Fibroblast of peridontal ligament (primary cell): ENCODE measurements around the gene ARHGAP22.

ENCODE experiments used
- DNase-seq: peaks from one replicate; pipeline ENCODE4 v3.0.0-alpha.2; 2010; ENCODE audit errors: extremely low read depth

Gene ARHGAP22

GRCh38 chr10:48477616-48478015 is 127.3 kb downstream of the ARHGAP22 start:
- DNase-seq: no peak

GRCh38 chr10:48477141-48477540 is 127.7 kb downstream of the ARHGAP22 start:
- no peak for DNase-seq

GRCh38 chr10:48476279-48476982 is 128.4 kb downstream of the ARHGAP22 start:
- no peak for DNase-seq

GRCh38 chr10:48475943-48476278 is 129.0 kb downstream of the ARHGAP22 start:
- DNase-seq: no peak

GRCh38 chr10:48474765-48475365 is 130.0 kb downstream of the ARHGAP22 start:
- DNase-seq: no peak

- DNase-seq: no peak
These were observed 131.2 kb downstream of the ARHGAP22 start for GRCh38 chr10:48473704-48474103.

GRCh38 chr10:48472501-48473069 is 132.3 kb downstream of the ARHGAP22 start:
- DNase-seq: no peak

- no peak for DNase-seq
These were observed 133.7 kb downstream of the ARHGAP22 start for GRCh38 chr10:48470893-48471805.

- DNase-seq: no peak
These were observed 134.6 kb downstream of the ARHGAP22 start for GRCh38 chr10:48470115-48470892.

- no peak for DNase-seq
These were observed 135.3 kb downstream of the ARHGAP22 start for GRCh38 chr10:48469516-48470020.

GRCh38 chr10:48468866-48469511 is 135.9 kb downstream of the ARHGAP22 start:
- no peak for DNase-seq

- no peak for DNase-seq
These were observed 136.6 kb downstream of the ARHGAP22 start for GRCh38 chr10:48468130-48468790.

GRCh38 chr10:48467669-48468068 is 137.2 kb downstream of the ARHGAP22 start:
- no peak for DNase-seq

GRCh38 chr10:48466611-48467240 is 138.1 kb downstream of the ARHGAP22 start:
- DNase-seq: no peak

- no peak for DNase-seq
These were observed 138.9 kb downstream of the ARHGAP22 start for GRCh38 chr10:48465860-48466521.

- DNase-seq: no peak
These were observed 139.8 kb downstream of the ARHGAP22 start for GRCh38 chr10:48464871-48465736.

GRCh38 chr10:48464121-48464870 is 140.6 kb downstream of the ARHGAP22 start:
- no peak for DNase-seq
